ENCODE data around the gene NBAS. TPM values are rescaled to one million over a fixed set of nuclear protein-coding genes. Genes with fewer than 3 reads are reported as not detected.

NBAS gene
- total and polyA plus RNA-seq, 2 of the 13 experiments (the other 11 are each of a cell fraction or from before 2014, with no cell fraction given), result 33.6 to 58.7 TPM

GRCh38 chr2:15563227-15564100 is 2.3 kb upstream of the NBAS start (continued):
- TF ChIP-seq SAP130 (CRISPR knock-in tag; IDR thresholded peaks at IDR 0.05; ENCODE audit: low read depth), result peak; percentile 20; the same call in 1 of the 2 replicates
- no peak for TF ChIP-seq ZNF614 (CRISPR knock-in tag; IDR thresholded peaks at IDR 0.05; ENCODE audit: borderline replicate concordance)
- TF ChIP-seq MAX (IDR thresholded peaks at IDR 0.05), result peak; percentile 50; the same call in 1 of the 2 replicates
- TF ChIP-seq SP1 (IDR thresholded peaks at IDR 0.05), result no peak
- TF ChIP-seq SP1 (CRISPR knock-in tag; IDR thresholded peaks at IDR 0.05), result peak; percentile 33; the same call in 1 of the 2 replicates
- 0 out of 2 replicates have a peak, but pooled peaks have one; percentile 19 for TF ChIP-seq ZNF770 (CRISPR knock-in tag; IDR thresholded peaks at IDR 0.05)
- 0 out of 2 replicates have a peak, but pooled peaks have one; percentile 18 for TF ChIP-seq ZKSCAN8 (CRISPR knock-in tag; IDR thresholded peaks at IDR 0.05; ENCODE audit: borderline replicate concordance)
- no peak for TF ChIP-seq TGIF2 (CRISPR knock-in tag; IDR thresholded peaks at IDR 0.05)
- TF ChIP-seq TEAD3 (CRISPR knock-in tag; optimal IDR thresholded peaks at IDR 0.05; ENCODE audit: borderline replicate concordance), result peak; percentile 49
- no peak for TF ChIP-seq FOXK1 (CRISPR knock-in tag; IDR thresholded peaks at IDR 0.05; ENCODE audit: borderline replicate concordance, low read depth)
- no peak for TF ChIP-seq MTA1 (CRISPR knock-in tag; IDR thresholded peaks at IDR 0.05; ENCODE audit: borderline replicate concordance)

Data from HepG2 (cell line).